ENCODE results near the gene SNX27. TPM values are rescaled to one million over a fixed set of nuclear protein-coding genes. Genes with fewer than 3 reads are reported as not detected.

The SNX27 gene
- total and polyA plus RNA-seq, 2 experiments from 2014 or later: 40.6 to 59.7 TPM

DNA sequence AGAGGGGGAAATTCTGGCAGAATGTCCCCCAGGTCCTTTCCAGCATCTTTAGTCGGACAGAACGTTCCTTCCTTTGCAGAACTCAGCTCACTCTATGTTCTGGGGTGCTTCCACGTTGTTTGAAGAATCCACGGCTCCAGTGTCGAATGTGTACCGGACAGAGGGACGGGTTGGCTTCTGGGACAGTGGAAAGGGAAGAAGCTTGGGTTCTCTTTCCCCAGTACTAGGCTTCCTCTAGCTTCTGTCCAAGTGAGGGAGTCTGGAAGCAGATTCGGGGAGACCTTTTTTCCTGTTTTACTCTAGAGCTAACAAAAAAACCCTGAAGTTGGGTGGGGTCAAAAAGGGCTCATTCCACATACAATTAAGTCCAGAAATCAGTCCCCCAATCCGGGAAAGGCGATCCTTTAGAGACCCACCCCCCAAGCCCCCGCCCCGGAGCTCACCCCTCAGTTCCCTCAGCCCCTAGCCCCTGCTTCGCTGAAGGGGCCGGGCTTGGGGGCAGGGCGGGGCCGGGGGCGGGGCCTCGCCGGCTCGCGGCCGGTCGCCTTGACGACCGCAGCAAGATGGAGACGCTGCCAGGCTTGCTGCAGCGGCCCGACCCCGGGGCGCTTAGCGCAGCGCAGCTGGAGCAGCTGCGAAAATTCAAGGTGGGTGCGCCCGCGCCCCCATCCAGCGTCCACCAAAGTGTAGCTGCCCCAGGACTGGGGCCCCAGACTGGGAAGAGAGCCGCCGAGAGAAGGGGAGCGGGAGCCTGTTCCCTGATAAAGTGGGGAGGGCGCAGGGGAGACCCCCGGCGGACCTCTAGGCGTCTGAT, 109.3 kb downstream of the SNX27 start, which contains the start of gene RIIAD1 (continued):
- no peak for TF ChIP-seq ZNF114 (CRISPR knock-in tag; IDR thresholded peaks at IDR 0.05)
- no peak for TF ChIP-seq EZH2phosphoT487 (IDR thresholded peaks at IDR 0.05; ENCODE audit: unreplicated experiment)
- TF ChIP-seq, protein P1, sequence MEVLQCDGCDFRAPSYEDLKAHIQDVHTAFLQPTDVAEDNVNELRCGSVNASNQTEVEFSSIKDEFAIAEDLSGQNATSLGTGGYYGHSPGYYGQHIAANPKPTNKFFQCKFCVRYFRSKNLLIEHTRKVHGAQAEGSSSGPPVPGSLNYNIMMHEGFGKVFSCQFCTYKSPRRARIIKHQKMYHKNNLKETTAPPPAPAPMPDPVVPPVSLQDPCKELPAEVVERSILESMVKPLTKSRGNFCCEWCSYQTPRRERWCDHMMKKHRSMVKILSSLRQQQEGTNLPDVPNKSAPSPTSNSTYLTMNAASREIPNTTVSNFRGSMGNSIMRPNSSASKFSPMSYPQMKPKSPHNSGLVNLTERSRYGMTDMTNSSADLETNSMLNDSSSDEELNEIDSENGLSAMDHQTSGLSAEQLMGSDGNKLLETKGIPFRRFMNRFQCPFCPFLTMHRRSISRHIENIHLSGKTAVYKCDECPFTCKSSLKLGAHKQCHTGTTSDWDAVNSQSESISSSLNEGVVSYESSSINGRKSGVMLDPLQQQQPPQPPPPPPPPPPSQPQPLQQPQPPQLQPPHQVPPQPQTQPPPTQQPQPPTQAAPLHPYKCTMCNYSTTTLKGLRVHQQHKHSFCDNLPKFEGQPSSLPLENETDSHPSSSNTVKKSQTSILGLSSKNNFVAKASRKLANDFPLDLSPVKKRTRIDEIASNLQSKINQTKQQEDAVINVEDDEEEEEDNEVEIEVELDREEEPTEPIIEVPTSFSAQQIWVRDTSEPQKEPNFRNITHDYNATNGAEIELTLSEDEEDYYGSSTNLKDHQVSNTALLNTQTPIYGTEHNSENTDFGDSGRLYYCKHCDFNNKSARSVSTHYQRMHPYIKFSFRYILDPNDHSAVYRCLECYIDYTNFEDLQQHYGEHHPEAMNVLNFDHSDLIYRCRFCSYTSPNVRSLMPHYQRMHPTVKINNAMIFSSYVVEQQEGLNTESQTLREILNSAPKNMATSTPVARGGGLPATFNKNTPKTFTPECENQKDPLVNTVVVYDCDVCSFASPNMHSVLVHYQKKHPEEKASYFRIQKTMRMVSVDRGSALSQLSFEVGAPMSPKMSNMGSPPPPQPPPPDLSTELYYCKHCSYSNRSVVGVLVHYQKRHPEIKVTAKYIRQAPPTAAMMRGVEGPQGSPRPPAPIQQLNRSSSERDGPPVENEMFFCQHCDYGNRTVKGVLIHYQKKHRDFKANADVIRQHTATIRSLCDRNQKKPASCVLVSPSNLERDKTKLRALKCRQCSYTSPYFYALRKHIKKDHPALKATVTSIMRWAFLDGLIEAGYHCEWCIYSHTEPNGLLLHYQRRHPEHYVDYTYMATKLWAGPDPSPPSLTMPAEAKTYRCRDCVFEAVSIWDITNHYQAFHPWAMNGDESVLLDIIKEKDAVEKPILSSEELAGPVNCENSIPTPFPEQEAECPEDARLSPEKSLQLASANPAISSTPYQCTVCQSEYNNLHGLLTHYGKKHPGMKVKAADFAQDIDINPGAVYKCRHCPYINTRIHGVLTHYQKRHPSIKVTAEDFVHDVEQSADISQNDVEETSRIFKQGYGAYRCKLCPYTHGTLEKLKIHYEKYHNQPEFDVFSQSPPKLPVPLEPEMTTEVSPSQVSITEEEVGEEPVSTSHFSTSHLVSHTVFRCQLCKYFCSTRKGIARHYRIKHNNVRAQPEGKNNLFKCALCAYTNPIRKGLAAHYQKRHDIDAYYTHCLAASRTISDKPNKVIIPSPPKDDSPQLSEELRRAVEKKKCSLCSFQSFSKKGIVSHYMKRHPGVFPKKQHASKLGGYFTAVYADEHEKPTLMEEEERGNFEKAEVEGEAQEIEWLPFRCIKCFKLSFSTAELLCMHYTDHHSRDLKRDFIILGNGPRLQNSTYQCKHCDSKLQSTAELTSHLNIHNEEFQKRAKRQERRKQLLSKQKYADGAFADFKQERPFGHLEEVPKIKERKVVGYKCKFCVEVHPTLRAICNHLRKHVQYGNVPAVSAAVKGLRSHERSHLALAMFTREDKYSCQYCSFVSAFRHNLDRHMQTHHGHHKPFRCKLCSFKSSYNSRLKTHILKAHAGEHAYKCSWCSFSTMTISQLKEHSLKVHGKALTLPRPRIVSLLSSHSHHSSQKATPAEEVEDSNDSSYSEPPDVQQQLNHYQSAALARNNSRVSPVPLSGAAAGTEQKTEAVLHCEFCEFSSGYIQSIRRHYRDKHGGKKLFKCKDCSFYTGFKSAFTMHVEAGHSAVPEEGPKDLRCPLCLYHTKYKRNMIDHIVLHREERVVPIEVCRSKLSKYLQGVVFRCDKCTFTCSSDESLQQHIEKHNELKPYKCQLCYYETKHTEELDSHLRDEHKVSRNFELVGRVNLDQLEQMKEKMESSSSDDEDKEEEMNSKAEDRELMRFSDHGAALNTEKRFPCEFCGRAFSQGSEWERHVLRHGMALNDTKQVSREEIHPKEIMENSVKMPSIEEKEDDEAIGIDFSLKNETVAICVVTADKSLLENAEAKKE (CRISPR knock-in tag; IDR thresholded peaks at IDR 0.05): no peak
- TF ChIP-seq POLR2AphosphoS5 (IDR thresholded peaks at IDR 0.05; ENCODE audit: low read depth): no peak

DNA sequence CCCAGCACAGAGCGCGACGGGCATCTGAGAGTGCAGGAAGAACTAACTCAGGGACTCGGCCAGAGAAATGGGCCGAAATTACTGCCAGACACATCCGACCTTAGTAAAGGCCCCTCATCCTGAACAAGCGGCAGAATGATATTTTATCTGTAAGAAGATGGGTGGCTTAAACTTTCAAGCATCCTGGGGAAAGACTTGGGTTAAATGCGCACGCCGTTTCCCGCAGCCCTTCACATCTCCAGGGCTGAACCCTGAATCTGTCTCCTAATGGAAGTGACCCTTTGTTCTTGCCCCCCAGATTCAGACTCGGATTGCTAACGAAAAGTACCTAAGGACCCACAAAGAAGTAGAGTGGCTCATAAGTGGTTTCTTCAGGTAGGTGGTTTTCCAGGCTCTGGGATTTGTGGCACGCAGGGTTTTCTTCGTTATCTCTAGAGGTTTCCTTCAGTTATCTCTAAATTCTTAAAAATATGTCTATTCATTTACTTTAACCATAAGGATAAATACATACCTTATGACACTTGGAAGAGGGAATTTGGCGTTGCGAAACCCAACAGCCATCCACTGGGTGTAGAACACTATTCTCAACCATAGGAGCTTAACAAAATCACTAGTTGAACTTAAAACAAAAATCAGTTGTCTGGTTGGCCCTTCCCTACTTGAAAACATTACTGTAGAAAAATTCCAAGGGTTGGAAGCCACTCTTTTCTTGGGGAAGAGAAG, 110.1 kb downstream of the SNX27 start:
- Histone ChIP-seq H3K36me3 (ENCODE audit: insufficient read depth) (no peaks in the 10 kb centered on the region), H3K27ac (ENCODE audit: low read depth) (no peak overlapping the region), H3K9me2 (ENCODE audit: insufficient read depth) (no peaks in the 10 kb centered on the region), H3K4me2 (peak overlapping the region; percentile 93), H4K20me1 (replicated peaks; ENCODE audit: insufficient read depth) (0 out of 2 replicates have a peak, but pooled peaks cover 2% of the 10 kb centered on the region), H3K4me3 (peak overlapping the region; percentile 87), H3K27me3 (ENCODE audit: insufficient read depth) (peaks cover 62% of the 10 kb centered on the region), H3F3A (replicated peaks; ENCODE audit: low read depth) (no peaks in the 10 kb centered on the region), H3K79me2 (replicated peaks; ENCODE audit: insufficient read depth) (no peaks in the 10 kb centered on the region), H3K4me1 (ENCODE audit: insufficient read depth) (peaks cover 19% of the 10 kb centered on the region), H2AFZ (peak overlapping the region; percentile 91)
- H3K9me3 Mint-ChIP-seq: no peaks in the 10 kb centered on the region
- H3K36me3 Mint-ChIP-seq (ENCODE audit: low read depth): no peaks in the 10 kb centered on the region
- H3K27ac Mint-ChIP-seq: no peak overlapping the region
- peaks cover 40% of the 10 kb centered on the region for H3K27me3 Mint-ChIP-seq (ENCODE audit: insufficient read depth, low read depth, poor library complexity)
- DNase-seq (ENCODE audit: low spot score) (peak; percentile 55), ATAC-seq (no peak)
- peak overlapping the region; percentile 78 for H3K4me3 Mint-ChIP-seq
- peaks cover 25% of the 10 kb centered on the region for H3K4me1 Mint-ChIP-seq
- TF ChIP-seq, protein P2, sequence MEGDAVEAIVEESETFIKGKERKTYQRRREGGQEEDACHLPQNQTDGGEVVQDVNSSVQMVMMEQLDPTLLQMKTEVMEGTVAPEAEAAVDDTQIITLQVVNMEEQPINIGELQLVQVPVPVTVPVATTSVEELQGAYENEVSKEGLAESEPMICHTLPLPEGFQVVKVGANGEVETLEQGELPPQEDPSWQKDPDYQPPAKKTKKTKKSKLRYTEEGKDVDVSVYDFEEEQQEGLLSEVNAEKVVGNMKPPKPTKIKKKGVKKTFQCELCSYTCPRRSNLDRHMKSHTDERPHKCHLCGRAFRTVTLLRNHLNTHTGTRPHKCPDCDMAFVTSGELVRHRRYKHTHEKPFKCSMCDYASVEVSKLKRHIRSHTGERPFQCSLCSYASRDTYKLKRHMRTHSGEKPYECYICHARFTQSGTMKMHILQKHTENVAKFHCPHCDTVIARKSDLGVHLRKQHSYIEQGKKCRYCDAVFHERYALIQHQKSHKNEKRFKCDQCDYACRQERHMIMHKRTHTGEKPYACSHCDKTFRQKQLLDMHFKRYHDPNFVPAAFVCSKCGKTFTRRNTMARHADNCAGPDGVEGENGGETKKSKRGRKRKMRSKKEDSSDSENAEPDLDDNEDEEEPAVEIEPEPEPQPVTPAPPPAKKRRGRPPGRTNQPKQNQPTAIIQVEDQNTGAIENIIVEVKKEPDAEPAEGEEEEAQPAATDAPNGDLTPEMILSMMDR (conservative IDR thresholded peaks at IDR 0.05; ENCODE audit: low read depth in 2 of 2): no peak
- TF ChIP-seq EZH2 (IDR thresholded peaks at IDR 0.05; ENCODE audit: low read depth, unreplicated experiment): peak; percentile 30
